ENCODE data around the gene MLLT6. TPM values are rescaled to one million over a fixed set of nuclear protein-coding genes. Genes with fewer than 3 reads are reported as not detected.
A peak's percentile ranks its signal among the peaks of the same experiment; 100 is the strongest.

MLLT6 gene
- total RNA-seq, 6 experiments from 2014 or later = 10.1 to 30.9 (median 25.6) TPM

- Histone ChIP-seq H3K27me3 (no peaks in the 10 kb centered on the region), H3K4me3 (no peak overlapping the region), H3K36me3 (no peaks in the 10 kb centered on the region), H3K27ac (no peak overlapping the region), H3K4me1 (no peaks in the 10 kb centered on the region), H3K9me3 (no peaks in the 10 kb centered on the region)
- TF ChIP-seq POLR2A (IDR thresholded peaks at IDR 0.05) = no peak
- DNase-seq (peak in 1 of 3 donors; percentile 46), ATAC-seq (peak; percentile 32 to 74 (median 66))
- 57% methylated on average over 12 of the region's 12 CpGs for WGBS (ENCODE audit: insufficient coverage, low coverage, low lambda C conversion rate, missing lambda C conversion rate)
- intact Hi-C loops (cut with DNase I) = no loop called here
Measured at GRCh38 chr17:38685491-38685890, 19.6 kb upstream of the MLLT6 start.

GRCh38 chr17:38687286-38687685 is 17.8 kb upstream of the MLLT6 start:
- 89% methylated on average over 5 of the region's 5 CpGs for WGBS (ENCODE audit: insufficient coverage, low coverage, low lambda C conversion rate, missing lambda C conversion rate)
- intact Hi-C loops (cut with DNase I) = no loop called here

GRCh38 chr17:38690386-38690785 is 14.7 kb upstream of the MLLT6 start:
- intact Hi-C loops (cut with DNase I) = no loop called here
- TF ChIP-seq CTCF (IDR thresholded peaks at IDR 0.05) (no peak), POLR2A (IDR thresholded peaks at IDR 0.05) (no peak)
- H3K27ac ChIP-seq = no peak overlapping the region
- DNase-seq = no peak
- no peaks in the 10 kb centered on the region for H3K27me3 ChIP-seq
- 94% methylated on average over 3 of the region's 4 CpGs for WGBS (ENCODE audit: insufficient coverage, low coverage, low lambda C conversion rate, missing lambda C conversion rate)
- H3K36me3 ChIP-seq = no peaks in the 10 kb centered on the region
- no peak for ATAC-seq
- peaks cover 0 to 15% (median 6%) of the 10 kb centered on the region in 4 donors for H3K4me1 ChIP-seq
- H3K9me3 ChIP-seq = no peaks in the 10 kb centered on the region
- H3K4me3 ChIP-seq = no peak overlapping the region

More at GRCh38 chr17:38687286-38687685, 17.8 kb upstream of the MLLT6 start:
- DNase-seq = no peak
- Histone ChIP-seq H3K36me3 (no peaks in the 10 kb centered on the region), H3K4me3 (no peak overlapping the region), H3K4me1 (no peaks in the 10 kb centered on the region), H3K9me3 (no peaks in the 10 kb centered on the region), H3K27ac (no peak overlapping the region), H3K27me3 (no peaks in the 10 kb centered on the region)
- no peak for TF ChIP-seq POLR2A (IDR thresholded peaks at IDR 0.05)
- no peak for TF ChIP-seq CTCF (IDR thresholded peaks at IDR 0.05)
- no peak for ATAC-seq

GRCh38 chr17:38691154-38691553 is 13.9 kb upstream of the MLLT6 start:
- H3K4me3 ChIP-seq = no peak overlapping the region
- intact Hi-C loops (cut with DNase I) = no loop called here
- DNase-seq (no peak), ATAC-seq (no peak)
- no peak overlapping the region for H3K27ac ChIP-seq
- H3K36me3 ChIP-seq = no peaks in the 10 kb centered on the region
- peaks cover 0 to 15% (median 6%) of the 10 kb centered on the region in 4 donors for H3K4me1 ChIP-seq
- TF ChIP-seq POLR2A (IDR thresholded peaks at IDR 0.05) (no peak), CTCF (IDR thresholded peaks at IDR 0.05) (no peak)
- H3K27me3 ChIP-seq = no peaks in the 10 kb centered on the region
- 76% methylated on average over 4 of the region's 4 CpGs for WGBS (ENCODE audit: insufficient coverage, low coverage, low lambda C conversion rate, missing lambda C conversion rate)
- H3K9me3 ChIP-seq = no peaks in the 10 kb centered on the region

GRCh38 chr17:38693700-38694329 is 11.3 kb upstream of the MLLT6 start:
- Histone ChIP-seq H3K27ac (peak overlapping the region; percentile 41 to 78 (median 45)), H3K9me3 (no peaks in the 10 kb centered on the region), H3K4me3 (no peak overlapping the region), H3K27me3 (no peaks in the 10 kb centered on the region), H3K4me1 (peaks cover 0 to 15% (median 6%) of the 10 kb centered on the region in 4 donors), H3K36me3 (no peaks in the 10 kb centered on the region)
- DNase-seq (peak; percentile 83 to 94 (median 94)), ATAC-seq (peak; percentile 94 to 95 (median 94))
- 6% methylated on average over 5 of the region's 12 CpGs for WGBS (ENCODE audit: insufficient coverage, low coverage, low lambda C conversion rate, missing lambda C conversion rate)
- intact Hi-C loops (cut with DNase I) = no loop called here
- no peak for TF ChIP-seq CTCF (IDR thresholded peaks at IDR 0.05)
- TF ChIP-seq POLR2A (IDR thresholded peaks at IDR 0.05) = no peak

All from right lobe of liver (tissue), 6 donors.